NCI-H524 treated with DMSO at 0.1 percent for 48 hours (cell line): Measurements from ENCODE around the gene TRO.

ENCODE experiments used
- DNase-seq: peaks from one replicate; lab custom pipeline; 2025; lab: John Stamatoyannopoulos, UW

Gene TRO

GRCh38 chrX:54964766-54965497, 44.3 kb downstream of the TRO start:
- no peak for DNase-seq

DNA sequence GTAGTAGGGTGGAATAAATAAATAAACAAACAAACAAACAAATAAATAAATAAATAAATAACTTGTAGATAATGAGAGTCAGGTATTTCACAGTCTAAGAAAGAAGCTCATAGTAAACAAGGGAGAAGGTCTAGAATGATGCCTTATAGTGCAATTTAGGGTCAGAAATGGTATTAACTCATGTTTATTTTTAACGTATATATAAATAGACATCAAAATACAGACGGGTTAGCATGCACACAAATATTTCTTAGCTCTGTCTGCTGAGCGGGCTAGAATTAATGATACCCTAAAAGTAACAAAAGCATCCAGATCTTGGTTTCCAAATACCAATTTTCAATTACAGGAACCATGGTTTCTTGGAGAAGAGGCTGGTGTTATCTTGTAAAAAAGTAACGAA, 56.8 kb downstream of the TRO start:
- DNase-seq = no peak

GRCh38 chrX:54978448-54978847, 57.8 kb downstream of the TRO start:
- no peak for DNase-seq

DNA sequence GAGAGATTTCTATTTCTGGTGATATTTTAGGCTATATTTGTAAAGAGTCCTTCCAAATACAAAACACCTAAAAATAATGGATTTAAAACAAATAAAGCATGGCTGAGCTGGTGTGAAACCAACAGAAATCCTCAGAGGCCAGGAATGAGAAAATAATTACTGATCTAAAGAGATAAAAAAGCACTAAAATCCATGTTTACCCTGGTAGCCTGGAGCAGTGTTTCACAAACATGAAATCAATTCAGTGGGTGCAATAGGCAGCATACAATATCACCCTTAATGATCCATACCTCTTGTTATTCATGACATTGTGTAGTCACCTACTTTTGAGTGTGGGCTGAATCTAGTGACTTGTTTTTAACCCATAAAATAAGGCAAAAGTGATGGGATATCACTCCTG, 58.8 kb downstream of the TRO start:
- no peak for DNase-seq

- DNase-seq = no peak
These were observed 59.7 kb downstream of the TRO start for GRCh38 chrX:54980334-54980733.
